ENCODE data around the gene POC1A.

DNA sequence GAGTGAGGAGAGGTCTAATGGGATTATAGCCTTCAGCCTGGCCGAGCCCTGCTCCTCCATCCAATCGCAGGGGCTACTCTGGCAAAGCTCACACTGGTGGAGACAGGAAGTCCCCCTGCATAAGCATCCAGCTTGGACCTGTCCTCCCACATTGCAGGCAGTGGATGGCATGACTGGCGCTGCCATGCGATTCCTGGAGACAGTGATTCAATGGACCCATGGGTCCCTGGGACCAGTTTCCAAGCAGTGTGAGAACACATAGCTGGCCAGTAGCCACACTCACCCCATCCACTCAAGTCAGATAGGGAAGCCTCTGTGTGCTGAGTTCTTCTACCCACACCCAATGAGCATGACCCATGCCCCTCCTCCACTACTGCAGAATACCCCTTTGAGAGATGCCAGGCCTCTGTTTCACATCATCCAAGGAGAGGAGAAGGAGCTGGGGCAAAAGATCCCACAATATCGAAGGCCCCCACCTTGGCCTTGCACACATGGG, 18.1 kb upstream of the POC1A start:
- TF ChIP-seq POLR2A (IDR thresholded peaks at IDR 0.05; ENCODE audit: low read length) (no peak), GATA1 (IDR thresholded peaks at IDR 0.05; ENCODE audit: low read depth, low read length) (no peak)

Measured in erythroblast (primary cell).